GM12878 (cell line): Measurements from ENCODE around the gene TCP11L1. TPM values are rescaled to one million over a fixed set of nuclear protein-coding genes. Genes with fewer than 3 reads are reported as not detected.

Experiments used
- ATAC-seq: fragments of 200-7000 bp; cut with Tn5 transposase; 3 replicates; pipeline ENCODE4 v1.9.1; 2020; ENCODE audit warnings: mild to moderate bottlenecking, moderate library complexity
- BruUV-seq: library from RNA; stranded (reverse); fragments of 400-500 nt; replicated peaks from 2 replicates; lab custom pipeline; 2021; lab: Mats Ljungman, UMichigan
- CTCF ChIA-PET: fragments of 300-600 bp; sonication (Branson Sonifier 250); formaldehyde crosslinking; extraction: SDS; loops from one replicate; lab custom pipeline; 2021; ENCODE audit warnings: inconsistent platforms; lab: Yijun Ruan, JAX
- POLR2A ChIA-PET: fragments of 350-600 bp; formaldehyde crosslinking; extraction: SDS; loops from one replicate; lab custom pipeline; 2021; ENCODE audit warnings: inconsistent platforms; lab: Charles Lee
- RAD21 ChIA-PET: fragments of 300-600 bp; sonication (Branson Sonifier 250); formaldehyde crosslinking; loops from one replicate; lab custom pipeline; 2023; ENCODE audit warnings: antibody characterized with exemption; ENCODE audit not compliant: unreplicated experiment; lab: Charles Lee
- SMC1A ChIA-PET: fragments of 300-600 bp; sonication (Branson Sonifier 250); formaldehyde crosslinking; loops from one replicate; lab custom pipeline; 2023; ENCODE audit not compliant: unreplicated experiment, uncharacterized antibody; lab: Charles Lee
- DNase-seq: peaks from one replicate; pipeline ENCODE4 v3.0.0-alpha.2; 2011; ENCODE audit warnings: low read depth, low spot score
- FAIRE-seq: peaks from 3 replicates; lab custom pipeline; 2011; peaks lifted over from hg19 to GRCh38; lab: Jason Lieb, UNC
- H2AFZ ChIP-seq: 2 replicates; pipeline ENCODE4 v1.6.0; 2011; ENCODE audit warnings: low read depth, low read length, control low read depth; ENCODE audit not compliant: control insufficient read depth
- H3K27ac ChIP-seq: 2 replicates; pipeline ENCODE4 v1.5.1; 2011; ENCODE audit warnings: control low read depth; ENCODE audit not compliant: control insufficient read depth, insufficient read depth
- H3K27me3 ChIP-seq, 2 experiments: replicated peaks in 1 of 2; 2 replicates each; pipeline versions ENCODE4 v1.6.0 to v1.6.1; 2011; ENCODE audit warnings: low read length in 1 of 2; ENCODE audit not compliant: control insufficient read depth in 2 of 2, insufficient read depth in 2 of 2
- H3K36me3 ChIP-seq, 2 experiments: 2 replicates each; pipeline ENCODE4 v1.5.1; 2011; ENCODE audit warnings: low read length in 1 of 2; ENCODE audit not compliant: control insufficient read depth in 2 of 2, insufficient read depth in 2 of 2
- H3K4me1 ChIP-seq: 2 replicates; pipeline ENCODE4 v1.6.1; 2011; ENCODE audit warnings: mild to moderate bottlenecking, low read length, moderate library complexity, mixed read lengths; ENCODE audit not compliant: control insufficient read depth, insufficient read depth
- H3K4me2 ChIP-seq: 2 replicates; pipeline ENCODE4 v1.6.0; 2011; ENCODE audit warnings: control low read depth; ENCODE audit not compliant: control insufficient read depth, insufficient read depth
- H3K4me3 ChIP-seq: fragments of 200-600 bp; sonication (generic); 2 replicates; pipeline ENCODE4 v1.5.1; 2016
- H3K79me2 ChIP-seq: 2 replicates; pipeline ENCODE4 v1.6.0; 2011; ENCODE audit warnings: low read length; ENCODE audit not compliant: control insufficient read depth, insufficient read depth
- H3K9ac ChIP-seq: 2 replicates; pipeline ENCODE4 v1.8.0; 2011; ENCODE audit warnings: low read length, control low read depth, mixed read lengths; ENCODE audit not compliant: control insufficient read depth, insufficient read depth
- H3K9me3 ChIP-seq: replicated peaks from 3 replicates; pipeline ENCODE4 v1.5.1; 2011; ENCODE audit warnings: mild to moderate bottlenecking, low read length; ENCODE audit not compliant: control insufficient read depth, insufficient read depth
- H4K20me1 ChIP-seq: 2 replicates; pipeline ENCODE4 v1.6.0; 2011; ENCODE audit not compliant: control insufficient read depth, insufficient read depth
- NR2F1 ChIP-seq: fragments of 450-650 bp; conservative IDR thresholded peaks from 2 replicates; pipeline ENCODE4 v1.6.1; 2017; ENCODE audit warnings: mild to moderate bottlenecking
- RB1 ChIP-seq: fragments of 450-650 bp; formaldehyde crosslinking; IDR thresholded peaks from 2 replicates; pipeline ENCODE4 v1.6.1; 2017; ENCODE audit warnings: mild to moderate bottlenecking, borderline replicate concordance
- RUNX3 ChIP-seq: IDR thresholded peaks from 2 replicates; pipeline ENCODE4 v1.6.1; 2012; ENCODE audit warnings: low read length, inconsistent platforms
- SMAD5 ChIP-seq: IDR thresholded peaks from 2 replicates; pipeline ENCODE4 v1.6.1; 2016; ENCODE audit warnings: antibody characterized with exemption, low read depth
- TCF12 ChIP-seq: IDR thresholded peaks from 2 replicates; pipeline ENCODE4 v1.6.1; 2011; ENCODE audit warnings: low read depth, mild to moderate bottlenecking, low read length
- ZNF687 ChIP-seq: fragments of 450-650 bp; IDR thresholded peaks from 2 replicates; pipeline ENCODE4 v1.6.1; 2017; ENCODE audit warnings: mild to moderate bottlenecking, moderate library complexity
- WGBS: methylation state at CpG from one replicate; pipeline ENCODE4 v1.1.6; 2016; ENCODE audit warnings: low lambda C conversion rate; ENCODE audit not compliant: insufficient replicate concordance, insufficient coverage; ENCODE audit errors: missing lambda C conversion rate; 5-methylcytosine and 5-hydroxymethylcytosine counted together
- in situ Hi-C: fragments of 300-500 bp; cut with MboI; formaldehyde crosslinking; loops from 9 replicates; pipeline ENCODE4 v1.14.3; 2018; ENCODE audit warnings: mixed read lengths
- intact Hi-C: fragments of 100-400 bp; cut with micrococcal nuclease; formaldehyde crosslinking; loops from one replicate; pipeline ENCODE4 v1.14.2; 2022; ENCODE audit not compliant: unreplicated experiment
- polyA plus RNA-seq, 11 experiments: library from polyadenylated mRNA; depleted of rRNA in 4 of 11; unstranded in 6 of 11; stranded (reverse) in 5 of 11; fragments of >200 nt; fragmentation: Nextera tagmentation in 4 of 11; fragmentation: Illumina TruSeq in 1 of 11; extraction: Ambion mirVana in 4 of 11; extraction: Trizol in 1 of 11; gene quantifications; 1 replicate in 1 of 11; 2 replicates in 10 of 11; pipeline versions ENCODE4 v1.2.1 to v1.2.3, GENCODE V29; 2011 to 2016; ENCODE audit warnings: inconsistent platforms in 2 of 11, missing spikeins in 2 of 11, low read depth in 1 of 11
- total RNA-seq, 4 experiments: library from RNA; depleted of rRNA in 3 of 4; stranded (reverse); fragments of >200 nt in 3 of 4; fragmentation: Illumina TruSeq in 1 of 4; extraction: Trizol in 1 of 4; gene quantifications; 2 replicates each; pipeline versions ENCODE4 v1.2.1 to v1.2.3, GENCODE V29; 2013 to 2021

TCP11L1 gene
- total and polyA plus RNA-seq, 10 of the 15 experiments (the other 5 are each of a cell fraction or from before 2014, with no cell fraction given), result 5.3 to 15.7 (median 13.0) TPM

GRCh38 chr11:33060271-33060670, 20.9 kb downstream of the TCP11L1 start:
- ATAC-seq, result no peak
- 88% methylated on average over 3 of the region's 3 CpGs for WGBS
- Histone ChIP-seq H3K4me3 (no peak overlapping the region), H3K36me3 (peaks cover 0 to 12% of the 10 kb centered on the region in 2 experiments; a peak in 2 of 4 replicates), H4K20me1 (no peaks in the 10 kb centered on the region), H3K27me3 (no peaks in the 10 kb centered on the region), H3K4me2 (no peak overlapping the region), H3K4me1 (peaks cover 41% of the 10 kb centered on the region), H3K27ac (0 out of 2 replicates have a peak overlapping the region, but pooled peaks have one; percentile 17), H3K9me3 (no peaks in the 10 kb centered on the region), H2AFZ (no peak overlapping the region), H3K9ac (no peak overlapping the region)
- ChIA-PET CTCF (interaction anchor here (0.6 to 10.8 kb wide), 6 partner anchors 19 to 121 kb away, joined by 3 to 144 read pairs (median 4); no protein-coding TSS in a partner anchor), SMC1A (interaction anchor here (0.8 to 11.0 kb wide), 8 partner anchors 12 to 165 kb away, joined by 3 to 141 read pairs (median 4); no protein-coding TSS in a partner anchor), POLR2A (interaction anchor here (0.5 to 1.6 kb wide), 5 partner anchors 16 to 46 kb away, joined by 3 to 7 read pairs (median 3); partner anchors contain the start of gene TCP11L1), RAD21 (interaction anchor here (1.1 to 6.8 kb wide), 4 partner anchors 17 to 99 kb away, joined by 3 to 53 read pairs (median 4); partner anchors contain the start of gene TCP11L1)
- intact Hi-C loops, result loop anchor here (5.0 kb wide), 1 partner anchor 173 kb away; no protein-coding TSS in a partner anchor
- in situ Hi-C loops, result loop anchor here (5.0 to 10.0 kb wide), 2 partner anchors 103 to 255 kb away; no protein-coding TSS in a partner anchor
- no peak for DNase-seq
- TF ChIP-seq RUNX3 (peak; percentile 26; the same call in 1 of the 2 replicates), TCF12 (0 out of 2 replicates have a peak, but pooled peaks have one; percentile 18), ZNF687 (no peak), NR2F1 (0 out of 2 replicates have a peak, but pooled peaks have one; percentile 17), RB1 (no peak), SMAD5 (no peak)
- TF ChIP-seq, all 136 proteins: peak for 3
- no peak for FAIRE-seq
- no peaks in the 10 kb centered on the region for H3K79me2 ChIP-seq
- BruUV-seq, result no TSS peak
